GM12874 (cell line): ENCODE results near the gene SFXN2.

Experiments used
- CTCF ChIP-seq: IDR thresholded peaks from 2 replicates; pipeline ENCODE4 v1.5.1; 2011; ENCODE audit warnings: low read depth, mild to moderate bottlenecking, control low read depth, low read length, moderate library complexity; ENCODE audit not compliant: insufficient read depth

The SFXN2 gene

DNA sequence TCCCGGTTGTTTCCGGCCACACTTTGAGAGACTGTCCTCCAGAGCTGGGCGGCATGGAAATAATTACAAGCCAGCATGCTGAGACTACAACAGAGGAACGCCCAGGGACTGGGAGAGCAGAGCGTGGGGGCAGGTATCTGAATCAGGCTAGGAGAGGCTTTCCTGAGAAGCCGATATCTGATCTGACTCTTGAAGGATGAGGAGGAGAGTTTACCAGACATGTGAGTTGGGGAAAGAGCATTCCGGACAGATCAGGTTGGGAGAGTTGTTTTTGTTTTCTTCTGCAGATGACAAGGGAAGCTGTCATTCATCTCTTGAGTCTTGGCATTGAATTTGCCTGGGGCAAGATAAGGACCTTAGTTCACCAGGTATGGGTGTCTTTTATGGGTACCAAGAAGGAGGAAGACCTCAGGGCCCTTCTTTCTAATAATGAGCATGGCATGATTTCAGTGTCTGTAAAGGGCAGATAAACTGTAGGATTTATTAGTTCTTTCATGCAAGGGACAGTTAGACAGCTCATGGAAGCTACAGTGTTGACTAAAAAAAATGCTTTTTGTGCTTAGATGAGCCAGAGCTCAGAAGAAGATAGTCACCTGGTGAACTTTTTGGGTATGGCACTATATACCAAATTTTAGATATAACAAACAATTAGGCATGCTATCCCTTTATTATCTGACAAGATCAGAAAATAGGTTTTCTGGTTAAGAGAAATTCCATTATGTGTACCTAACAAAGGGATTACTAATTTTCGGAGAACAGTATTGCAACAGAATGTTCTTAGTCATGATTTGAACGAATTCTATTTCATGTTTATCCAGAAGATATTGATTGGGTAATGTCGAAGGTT lies 65.5 kb downstream of the SFXN2 start:
- TF ChIP-seq CTCF = no peak

GRCh38 chr10:102780527-102780808 lies 66.0 kb downstream of the SFXN2 start:
- no peak for TF ChIP-seq CTCF

DNA sequence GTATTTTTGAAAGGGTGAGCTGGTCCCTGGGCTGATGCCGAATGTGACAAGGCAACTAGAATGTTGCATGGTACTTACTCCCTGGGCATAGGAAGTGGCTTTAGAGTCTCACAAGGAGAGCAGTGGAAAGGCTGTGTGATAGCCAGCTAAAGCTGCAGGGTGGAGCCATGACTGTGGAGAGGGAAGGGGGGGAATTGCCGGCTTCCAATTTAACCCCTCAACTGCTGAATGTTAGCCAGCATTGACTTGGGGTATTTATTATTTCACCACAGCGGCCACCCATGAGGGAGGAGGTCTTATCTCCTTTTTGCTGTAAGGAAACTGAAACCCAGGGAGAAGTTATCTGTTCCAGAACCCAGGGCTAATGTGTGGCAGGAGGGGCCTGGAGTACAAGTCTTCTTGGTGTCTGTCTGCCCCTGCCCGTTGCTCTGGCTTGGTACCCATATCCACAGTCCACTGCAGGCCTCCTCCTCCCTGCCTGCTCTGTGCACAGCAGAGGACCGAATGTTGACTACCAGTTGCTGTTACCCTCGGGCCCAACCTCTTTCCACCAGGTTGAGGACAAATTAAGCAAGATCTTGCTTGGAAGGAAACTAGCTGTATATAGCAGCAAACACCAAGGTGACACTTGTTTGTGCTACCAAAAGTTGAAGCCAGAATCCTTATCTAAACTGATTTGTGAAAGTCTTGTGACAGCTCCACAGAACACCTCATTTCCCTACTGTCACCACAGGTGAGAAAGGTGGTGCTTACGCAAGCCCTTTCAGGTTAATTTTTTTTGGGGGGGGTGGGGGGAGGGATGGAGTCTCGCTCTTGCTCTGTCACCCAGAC lies 66.9 kb downstream of the SFXN2 start:
- TF ChIP-seq CTCF = no peak

DNA sequence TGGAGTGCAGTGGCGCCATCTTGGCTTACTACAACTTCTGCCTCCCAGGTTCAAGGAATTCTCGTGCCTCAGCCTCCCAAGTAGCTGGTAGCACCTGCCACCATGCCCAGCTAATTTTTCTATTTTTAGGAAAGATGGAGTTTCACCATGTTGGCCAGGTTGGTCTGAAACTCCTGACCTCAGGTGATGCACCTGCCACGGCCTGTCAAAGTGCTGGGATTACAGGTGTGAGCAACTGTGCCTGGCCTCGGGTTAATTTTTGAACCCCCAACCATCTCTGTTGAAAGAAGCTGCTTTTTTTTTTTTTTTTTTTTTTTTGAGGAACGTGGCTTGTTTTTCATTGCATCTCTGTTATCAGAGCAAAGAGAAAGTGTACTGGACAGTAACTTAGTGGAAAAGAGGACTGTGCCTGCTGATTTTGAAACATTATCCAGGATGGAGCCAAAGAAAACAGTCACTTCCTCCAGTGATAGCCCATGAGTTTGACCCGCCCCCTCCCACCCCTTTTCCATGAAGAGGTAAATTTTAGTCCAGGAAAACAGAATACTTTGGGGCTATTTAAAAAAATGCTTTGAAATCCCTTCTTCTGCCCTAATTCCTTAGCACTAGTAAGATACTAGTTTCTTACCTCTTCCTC lies 67.6 kb downstream of the SFXN2 start:
- TF ChIP-seq CTCF = no peak

GRCh38 chr10:102782673-102783551 lies 68.5 kb downstream of the SFXN2 start:
- no peak for TF ChIP-seq CTCF

- no peak for TF ChIP-seq CTCF
These were observed 69.1 kb downstream of the SFXN2 start for GRCh38 chr10:102783568-102783967.
